Stimulated activated CD8-positive, alpha-beta memory T cell treated with anti-CD3 and anti-CD28 coated beads, Interleukin-12 subunit alpha, Interleukin-12 subunit beta, amount 100 ng/mL, for 24 hours (primary cell): ENCODE results near the gene KRT71.

ENCODE experiments used
- DNase-seq: peaks from one replicate; pipeline ENCODE4 v3.0.0-alpha.2; 2020; ENCODE audit errors: extremely low read depth

KRT71 gene

DNA sequence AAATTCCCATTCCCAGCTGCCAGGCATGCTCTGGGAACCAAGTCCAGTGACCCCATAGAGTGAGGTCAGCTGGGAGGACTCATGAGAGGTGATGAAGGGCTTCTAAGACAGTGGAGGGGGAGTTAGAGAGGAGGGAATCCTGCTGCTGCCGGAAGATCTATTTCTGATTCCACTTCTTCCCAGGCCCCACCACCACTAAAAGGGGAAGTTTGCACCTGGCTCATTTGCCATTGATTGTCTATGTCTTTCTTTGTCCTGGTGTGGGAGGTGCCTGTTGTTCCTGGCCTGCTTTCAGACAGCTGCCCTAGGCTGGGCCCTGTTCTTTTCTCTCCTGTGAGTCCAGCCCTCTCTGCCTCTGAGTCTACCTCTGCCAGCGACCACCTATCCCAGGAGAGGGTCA lies 56.9 kb downstream of the KRT71 start:
- no peak for DNase-seq

DNA sequence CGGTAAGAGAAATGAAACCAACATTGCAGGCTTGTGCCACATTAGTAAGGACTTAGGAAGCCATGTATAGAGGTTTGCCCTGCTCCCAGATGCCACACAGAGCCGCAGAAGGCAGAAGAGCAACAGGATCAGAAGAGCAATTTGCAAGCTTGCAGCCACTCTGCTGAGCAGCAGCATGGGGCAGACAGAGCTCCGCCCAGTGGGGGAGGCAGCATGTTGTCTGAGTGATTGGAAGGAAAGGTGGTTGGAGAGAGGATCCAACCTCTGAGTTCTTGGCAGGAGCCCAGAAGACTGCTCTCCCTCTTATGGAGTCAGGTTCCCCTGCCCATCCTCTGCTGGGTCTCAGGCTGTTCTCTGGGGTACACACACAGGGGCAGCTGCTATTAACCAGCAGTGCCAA lies 57.6 kb downstream of the KRT71 start:
- DNase-seq: no peak

DNA sequence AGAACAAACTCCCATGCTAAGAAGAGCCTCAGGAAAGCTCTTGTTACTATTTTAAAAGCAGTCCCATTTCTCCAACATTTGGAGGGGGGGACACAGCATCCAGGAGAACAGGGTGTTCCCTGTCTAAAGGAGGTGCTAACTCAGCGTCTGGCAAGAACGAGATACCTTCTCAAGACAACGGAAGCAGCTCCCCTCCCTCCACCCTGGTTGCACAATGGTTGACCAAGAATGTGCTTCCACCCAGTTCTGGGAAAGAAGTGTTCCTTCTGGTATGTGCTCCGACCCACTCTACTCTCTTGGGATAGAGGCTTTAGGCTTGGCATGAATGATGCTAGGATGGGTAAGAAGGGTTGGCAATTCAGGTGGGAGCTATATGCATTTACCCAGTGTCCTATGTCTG lies 58.4 kb downstream of the KRT71 start:
- no peak for DNase-seq

DNA sequence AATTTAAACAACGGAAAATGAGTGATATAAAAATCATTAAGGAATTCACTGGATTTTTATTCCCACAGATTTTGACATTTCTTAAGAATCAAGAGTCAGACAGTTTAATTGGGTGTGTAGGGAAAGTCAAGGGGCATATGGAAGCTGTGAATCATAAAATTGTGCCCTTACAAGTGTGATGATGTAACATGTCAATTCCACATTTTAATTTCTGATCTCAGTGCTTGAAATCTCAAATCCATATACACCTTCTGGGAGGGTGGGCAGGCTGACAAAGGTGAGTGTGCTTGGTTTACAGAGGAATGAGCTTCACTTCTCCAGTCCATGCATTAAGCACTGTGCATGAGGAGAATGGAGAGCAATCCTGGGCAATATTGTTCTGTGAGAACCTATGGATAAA lies 58.8 kb downstream of the KRT71 start:
- no peak for DNase-seq
